H9 (cell line): ENCODE measurements around the gene MYRF. TPM values are rescaled to one million over a fixed set of nuclear protein-coding genes. Genes with fewer than 3 reads are reported as not detected.
A peak's percentile ranks its signal among the peaks of the same experiment; 100 is the strongest.

Source experiments
- DNase-seq: peaks from one replicate; pipeline ENCODE4 v3.0.0-alpha.2; 2017
- H2AFZ ChIP-seq: one replicate; pipeline ENCODE4 v1.6.1; 2013; ENCODE audit warnings: mild to moderate bottlenecking, low read length, control low read depth, moderate library complexity
- H2AK5ac ChIP-seq: 2 replicates; pipeline ENCODE4 v1.6.1; 2013; ENCODE audit warnings: low read length, control low read depth, mixed read lengths; ENCODE audit not compliant: insufficient read length
- H2BK120ac ChIP-seq: one replicate; pipeline ENCODE4 v1.6.1; 2013; ENCODE audit warnings: low read depth, mild to moderate bottlenecking, low read length, control low read depth, inconsistent platforms; ENCODE audit not compliant: poor library complexity, severe bottlenecking
- H2BK12ac ChIP-seq: 2 replicates; pipeline ENCODE4 v1.6.1; 2013; ENCODE audit warnings: low read length, control low read depth, mixed read lengths, low read depth; ENCODE audit not compliant: insufficient read length
- H2BK15ac ChIP-seq: 2 replicates; pipeline ENCODE4 v1.6.1; 2013; ENCODE audit warnings: low read depth, low read length, control low read depth
- H2BK20ac ChIP-seq: one replicate; pipeline ENCODE4 v1.6.1; 2013; ENCODE audit warnings: low read depth, mild to moderate bottlenecking, low read length, control low read depth, inconsistent platforms; ENCODE audit not compliant: poor library complexity, severe bottlenecking
- H2BK5ac ChIP-seq: 2 replicates; pipeline ENCODE4 v1.6.1; 2013; ENCODE audit warnings: low read length, control low read depth, mixed read lengths; ENCODE audit not compliant: insufficient read length
- H3K14ac ChIP-seq: 2 replicates; pipeline ENCODE4 v1.6.1; 2013; ENCODE audit warnings: low read length, control low read depth; ENCODE audit not compliant: insufficient read depth
- H3K18ac ChIP-seq: 2 replicates; pipeline ENCODE4 v1.6.1; 2013; ENCODE audit warnings: low read depth, mild to moderate bottlenecking, mixed read lengths, low read length, control low read depth; ENCODE audit not compliant: insufficient read length
- H3K23ac ChIP-seq: 2 replicates; pipeline ENCODE4 v1.6.1; 2013; ENCODE audit warnings: low read length, control low read depth, mixed read lengths, low read depth; ENCODE audit not compliant: insufficient read length
- H3K23me2 ChIP-seq: 2 replicates; pipeline ENCODE4 v1.6.1; 2013; ENCODE audit warnings: low read depth, mild to moderate bottlenecking, mixed read lengths, low read length, control low read depth; ENCODE audit not compliant: insufficient read length, poor library complexity, severe bottlenecking
- H3K27ac ChIP-seq: 2 replicates; pipeline ENCODE4 v1.5.1; 2013; ENCODE audit warnings: low read length, control low read depth, mixed read lengths, low read depth; ENCODE audit not compliant: insufficient read length
- H3K27me3 ChIP-seq: 2 replicates; pipeline ENCODE4 v1.6.1; 2013; ENCODE audit warnings: low read length, control low read depth, inconsistent platforms; ENCODE audit not compliant: insufficient read depth
- H3K4ac ChIP-seq: 2 replicates; pipeline ENCODE4 v1.6.1; 2013; ENCODE audit warnings: low read depth, mild to moderate bottlenecking, control low read depth, inconsistent platforms, low read length, moderate library complexity
- H3K4me1 ChIP-seq: 2 replicates; pipeline ENCODE4 v1.6.1; 2013; ENCODE audit warnings: low read length, control low read depth, inconsistent platforms; ENCODE audit not compliant: insufficient read depth
- H3K4me2 ChIP-seq: 2 replicates; pipeline ENCODE4 v1.6.1; 2013; ENCODE audit warnings: low read length, control low read depth, mixed read lengths; ENCODE audit not compliant: insufficient read length, insufficient read depth
- H3K56ac ChIP-seq: 2 replicates; pipeline ENCODE4 v1.6.1; 2013; ENCODE audit warnings: low read depth, mild to moderate bottlenecking, mixed read lengths, low read length, control low read depth; ENCODE audit not compliant: insufficient read length
- H3K79me1 ChIP-seq: 2 replicates; pipeline ENCODE4 v1.6.1; 2013; ENCODE audit warnings: low read depth, mild to moderate bottlenecking, moderate library complexity, low read length, control low read depth, inconsistent platforms; ENCODE audit not compliant: insufficient read depth, poor library complexity, severe bottlenecking
- H3K79me2 ChIP-seq: 2 replicates; pipeline ENCODE4 v1.6.1; 2013; ENCODE audit warnings: low read length, control low read depth, inconsistent platforms; ENCODE audit not compliant: insufficient read depth
- H3K9ac ChIP-seq: 2 replicates; pipeline ENCODE4 v1.6.1; 2013; ENCODE audit warnings: low read length, control low read depth, mixed read lengths; ENCODE audit not compliant: insufficient read length; ENCODE audit errors: extremely low read depth
- H3K9me3 ChIP-seq: one replicate; pipeline ENCODE4 v1.6.1; 2013; ENCODE audit warnings: low read depth, low read length, inconsistent platforms; ENCODE audit not compliant: control insufficient read depth
- H3T11ph ChIP-seq: one replicate; pipeline ENCODE4 v1.6.1; 2013; ENCODE audit warnings: mild to moderate bottlenecking, low read length, control low read depth, inconsistent platforms
- H4K20me1 ChIP-seq: one replicate; pipeline ENCODE4 v1.6.1; 2013; ENCODE audit not compliant: control insufficient read depth, insufficient read length, insufficient read depth
- H4K5ac ChIP-seq: 2 replicates; pipeline ENCODE4 v1.6.1; 2013; ENCODE audit warnings: low read depth, mild to moderate bottlenecking, mixed read lengths, low read length, control low read depth; ENCODE audit not compliant: insufficient read length
- H4K8ac ChIP-seq: replicated peaks from 2 replicates; pipeline ENCODE4 v1.6.1; 2013; ENCODE audit warnings: low read length, control low read depth, mixed read lengths, low read depth; ENCODE audit not compliant: insufficient read length
- H4K91ac ChIP-seq: 2 replicates; pipeline ENCODE4 v1.6.1; 2013; ENCODE audit warnings: low read depth, mild to moderate bottlenecking, moderate library complexity, mixed read lengths, low read length, control low read depth; ENCODE audit not compliant: insufficient read length
- H3K27ac Mint-ChIP-seq, 3 experiments: 2 replicates in 2 of 3; 3 replicates in 1 of 3; pipeline ENCODE4 v1.8.0; 2020 to 2021; ENCODE audit warnings: mixed read lengths in 3 of 3, mild to moderate bottlenecking in 1 of 3, moderate library complexity in 1 of 3
- H3K27me3 Mint-ChIP-seq: 2 replicates; pipeline ENCODE4 v1.8.0; 2021; ENCODE audit warnings: low read depth, mild to moderate bottlenecking, moderate library complexity, mixed read lengths
- H3K36me3 Mint-ChIP-seq, 3 experiments: 2 replicates in 2 of 3; 3 replicates in 1 of 3; pipeline ENCODE4 v1.8.0; 2020 to 2021; ENCODE audit warnings: low read depth in 3 of 3, mixed read lengths in 3 of 3; ENCODE audit not compliant: insufficient read depth in 1 of 3
- H3K4me1 Mint-ChIP-seq, 2 experiments: 2 replicates each; pipeline ENCODE4 v1.8.0; 2020; ENCODE audit warnings: mixed read lengths in 2 of 2
- H3K4me3 Mint-ChIP-seq, 2 experiments: 2 replicates in 1 of 2; 3 replicates in 1 of 2; pipeline ENCODE4 v1.8.0; 2020 to 2021; ENCODE audit warnings: mild to moderate bottlenecking in 2 of 2, mixed read lengths in 2 of 2, moderate library complexity in 1 of 2
- H3K9me3 Mint-ChIP-seq, 2 experiments: 2 replicates in 1 of 2; 3 replicates in 1 of 2; pipeline ENCODE4 v1.8.0; 2020; ENCODE audit warnings: mild to moderate bottlenecking in 2 of 2, mixed read lengths in 2 of 2, moderate library complexity in 1 of 2
- CTCF ChIP-seq: fragments of 200-600 bp; sonication (generic); conservative IDR thresholded peaks from 3 replicates; pipeline ENCODE4 v1.8.0; 2021; ENCODE audit warnings: antibody characterized with exemption, mild to moderate bottlenecking
- whole genome bisulfite sequencing: extraction: QIAGEN DNeasy Blood & Tissue Kit; methylation state at CpG from one replicate; pipeline ENCODE4 v1.1.7; 2013; ENCODE audit warnings: missing lambda C conversion rate, low lambda C conversion rate, mixed read lengths; ENCODE audit not compliant: insufficient read length; ENCODE audit errors: extremely low coverage; 5-methylcytosine and 5-hydroxymethylcytosine counted together
- total RNA-seq: library from RNA; stranded (reverse); gene quantifications from 2 replicates; pipeline ENCODE4 v1.2.1, GENCODE V29; 2021

Gene MYRF
- total RNA-seq, 1 experiment from 2014 or later: 13.9 TPM

GRCh38 chr11:61756452-61757212, 4.2 kb downstream of the MYRF start:
- no peak overlapping the region for H3K23ac ChIP-seq
- H3K23me2 ChIP-seq: peaks cover 5% of the 10 kb centered on the region
- H3K56ac ChIP-seq: no peak overlapping the region
- no peak for DNase-seq
- H3K27me3 Mint-ChIP-seq: peaks cover 23% of the 10 kb centered on the region
- H3K36me3 Mint-ChIP-seq: no peaks in the 10 kb centered on the region
- no peak overlapping the region for H3K18ac ChIP-seq
- no peak overlapping the region for H4K8ac ChIP-seq
- 0 out of 5 replicates have a peak overlapping the region, but pooled peaks of 1 of the 2 experiments have one; percentile 26 for H3K4me3 Mint-ChIP-seq
- H3K79me2 ChIP-seq: no peaks in the 10 kb centered on the region
- no peak overlapping the region for H3K4ac ChIP-seq
- H2BK15ac ChIP-seq: no peak overlapping the region
- peak overlapping the region; percentile 56; the same call in 1 of the 2 replicates for H3K14ac ChIP-seq
- no peaks in the 10 kb centered on the region for H3K9me3 ChIP-seq
- no peaks in the 10 kb centered on the region for H4K20me1 ChIP-seq
- no peak overlapping the region for H2AK5ac ChIP-seq
- H2BK20ac ChIP-seq: no peak overlapping the region
- H2BK120ac ChIP-seq: no peak overlapping the region
- H3K4me1 Mint-ChIP-seq: peaks cover 43 to 55% of the 10 kb centered on the region in 2 experiments
- H3K27me3 ChIP-seq: peaks cover 8% of the 10 kb centered on the region; the same call in 1 of the 2 replicates
- no peak for TF ChIP-seq CTCF
- H4K5ac ChIP-seq: no peak overlapping the region
- H3K79me1 ChIP-seq: no peaks in the 10 kb centered on the region
- H2BK5ac ChIP-seq: no peak overlapping the region
- peaks cover 4% of the 10 kb centered on the region; the same call in 1 of the 2 replicates for H3K4me1 ChIP-seq
- H3T11ph ChIP-seq: no peak overlapping the region
- H2AFZ ChIP-seq: no peak overlapping the region
- H3K27ac Mint-ChIP-seq: peak overlapping the region in 2 of 3 experiments; percentile 87 to 89; a peak in 2 of 7 replicates
- H3K4me2 ChIP-seq: no peak overlapping the region
- H4K91ac ChIP-seq: no peak overlapping the region
- H2BK12ac ChIP-seq: no peak overlapping the region
- no peak overlapping the region for H3K9ac ChIP-seq
- H3K9me3 Mint-ChIP-seq: peaks cover 0 to 3% of the 10 kb centered on the region in 2 experiments; a peak in 1 of 5 replicates
- no peak overlapping the region for H3K27ac ChIP-seq
- WGBS: no CpG with 5 or more reads among the region's 9 CpGs
